CD4-positive, CD25-positive, alpha-beta regulatory T cell (primary cell): Measurements from ENCODE around the gene FOXL3. TPM values are rescaled to one million over a fixed set of nuclear protein-coding genes. Genes with fewer than 3 reads are reported as not detected.

ENCODE experiments used
- ATAC-seq, 2 donors: fragments of 150-1000 bp; cut with Tn5 transposase; one replicate each; pipeline ENCODE4 v1.10.0; 2021; ENCODE audit warnings: low read depth in 2 of 2, moderate number of reproducible peaks in 2 of 2, moderate library complexity in 1 of 2
- DNase-seq, 3 donors: peaks; one replicate each; pipeline versions ENCODE4 v3.0.0 to v3.0.0-alpha.2; 2012 to 2022; ENCODE audit warnings: mixed read lengths in 1 of 3
- H3K27ac ChIP-seq: one replicate; pipeline ENCODE4 v1.7.0; 2013; ENCODE audit warnings: mild to moderate bottlenecking, low read length; ENCODE audit not compliant: insufficient read depth, poor library complexity, severe bottlenecking
- H3K27me3 ChIP-seq: one replicate; pipeline ENCODE4 v1.7.0; 2013; ENCODE audit warnings: low read length; ENCODE audit not compliant: control insufficient read depth, insufficient read depth
- H3K36me3 ChIP-seq: one replicate; pipeline ENCODE4 v1.7.0; 2013; ENCODE audit warnings: mild to moderate bottlenecking, low read length, moderate library complexity; ENCODE audit not compliant: control insufficient read depth, insufficient read depth
- H3K4me1 ChIP-seq: 2 replicates; pipeline ENCODE4 v1.7.0; 2013; ENCODE audit warnings: mild to moderate bottlenecking, low read length; ENCODE audit not compliant: insufficient read depth, control insufficient read depth, poor library complexity, severe bottlenecking
- H3K4me3 ChIP-seq: one replicate; pipeline ENCODE4 v1.7.0; 2013; ENCODE audit warnings: low read depth, mild to moderate bottlenecking, low read length, moderate library complexity
- H3K9me3 ChIP-seq, 2 experiments: 1 replicate in 1 of 2; 2 replicates in 1 of 2; pipeline ENCODE4 v1.7.0; 2013; ENCODE audit warnings: low read length in 2 of 2, mild to moderate bottlenecking in 1 of 2, moderate library complexity in 1 of 2; ENCODE audit not compliant: control insufficient read depth in 2 of 2
- H3K27ac Mint-ChIP-seq, 3 donors: one replicate each; pipeline ENCODE4 v1.8.0; 2020 to 2022; ENCODE audit warnings: mild to moderate bottlenecking in 3 of 3, mixed read lengths in 3 of 3, moderate library complexity in 2 of 3
- H3K27me3 Mint-ChIP-seq: one replicate; pipeline ENCODE4 v1.8.0; 2022; ENCODE audit warnings: mild to moderate bottlenecking, mixed read lengths
- H3K36me3 Mint-ChIP-seq: one replicate; pipeline ENCODE4 v1.8.0; 2020; ENCODE audit warnings: mixed read lengths
- H3K4me1 Mint-ChIP-seq, 4 donors: one replicate each; pipeline ENCODE4 v1.8.0; 2020 to 2022; ENCODE audit warnings: mixed read lengths in 4 of 4, mild to moderate bottlenecking in 1 of 4
- H3K4me3 Mint-ChIP-seq, 4 donors: one replicate each; pipeline ENCODE4 v1.8.0; 2020 to 2022; ENCODE audit warnings: mild to moderate bottlenecking in 4 of 4, mixed read lengths in 4 of 4, moderate library complexity in 3 of 4
- H3K9me3 Mint-ChIP-seq, 7 donors: one replicate each; pipeline ENCODE4 v1.8.0; 2020 to 2022; ENCODE audit warnings: mixed read lengths in 7 of 7, mild to moderate bottlenecking in 3 of 7, moderate library complexity in 2 of 7
- polyA plus RNA-seq, 4 donors: library from polyadenylated mRNA; unstranded; fragments of 300-500 nt; fragmentation: Illumina TruSeq; gene quantifications; one replicate each; pipeline ENCODE4 v1.2.3, GENCODE V29; 2021
- total RNA-seq: library from RNA; stranded (reverse); gene quantifications from one replicate; pipeline ENCODE4 v1.2.3, GENCODE V29; 2022

The FOXL3 gene
- total and polyA plus RNA-seq, 5 donors from 2014 or later: not detected

DNA sequence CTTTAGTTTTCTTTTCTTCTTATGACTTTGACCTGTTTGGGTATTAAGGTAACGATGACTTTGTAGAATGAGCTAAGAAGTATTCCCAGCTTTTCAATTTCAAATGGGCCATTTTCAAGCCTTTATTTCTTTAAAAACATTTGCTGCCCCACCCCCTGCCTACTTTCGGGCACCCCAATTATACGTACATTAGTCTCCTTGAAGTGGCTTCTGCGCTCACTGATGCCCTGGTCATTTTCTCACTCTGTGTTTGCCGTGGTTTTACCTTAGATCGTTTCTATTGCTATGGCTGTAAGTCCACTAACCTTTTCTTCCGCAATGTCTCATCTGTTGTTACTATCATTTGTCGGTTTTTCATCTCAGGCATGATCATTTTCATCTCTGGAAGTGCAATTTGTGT is 24.9 kb downstream of the FOXL3 start:
- DNase-seq (no peak), ATAC-seq (no peak)
- H3K27ac ChIP-seq: no peak overlapping the region
- H3K36me3 ChIP-seq: no peaks in the 10 kb centered on the region
- no peak overlapping the region for H3K4me3 Mint-ChIP-seq
- no peaks in the 10 kb centered on the region for H3K9me3 ChIP-seq
- no peaks in the 10 kb centered on the region for H3K36me3 Mint-ChIP-seq
- H3K27me3 ChIP-seq: peaks cover 9% of the 10 kb centered on the region
- peak overlapping the region in 1 of 3 donors; percentile 7 for H3K27ac Mint-ChIP-seq
- peaks cover 0 to 3% (median 0%) of the 10 kb centered on the region in 7 donors for H3K9me3 Mint-ChIP-seq
- H3K4me1 Mint-ChIP-seq: no peaks in the 10 kb centered on the region
- peaks cover 36% of the 10 kb centered on the region for H3K27me3 Mint-ChIP-seq
- H3K4me3 ChIP-seq: no peak overlapping the region
- no peaks in the 10 kb centered on the region for H3K4me1 ChIP-seq

DNA sequence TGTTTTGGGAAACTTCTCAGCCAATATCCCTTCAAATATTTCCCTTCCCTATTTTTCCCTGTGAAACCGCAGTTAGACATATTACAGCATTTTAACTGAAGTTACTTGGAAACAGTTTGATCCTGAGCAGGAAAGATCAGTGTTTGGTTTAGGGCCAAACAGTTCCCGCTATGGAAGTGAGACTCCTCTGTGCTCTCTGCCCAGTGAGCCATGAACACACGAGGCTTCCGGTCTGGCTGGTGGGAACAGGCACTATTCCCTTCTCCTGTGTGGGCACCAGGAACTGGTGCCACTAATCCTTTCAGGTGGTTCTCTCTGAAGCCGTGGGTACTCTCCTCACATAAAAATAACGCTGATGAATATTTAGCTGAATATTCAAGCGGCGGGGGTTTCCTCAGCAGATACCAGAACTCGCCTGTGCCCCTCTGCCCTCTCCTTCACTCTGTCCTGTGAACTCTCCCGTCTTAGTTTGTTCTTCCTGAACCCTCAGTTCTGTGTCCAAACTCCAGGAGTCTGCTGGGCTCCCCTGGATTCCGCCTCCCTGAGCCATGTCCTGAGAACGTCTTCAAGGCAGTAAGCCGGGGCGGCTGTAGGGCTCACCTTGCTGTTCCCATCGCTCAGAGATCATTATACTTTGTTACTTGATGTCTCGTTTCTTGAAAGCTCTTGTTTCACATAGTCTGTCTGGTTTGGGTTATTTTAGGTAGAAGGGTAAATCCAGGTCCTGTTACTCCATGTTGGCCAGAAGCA is 25.7 kb downstream of the FOXL3 start:
- peaks cover 0 to 3% (median 0%) of the 10 kb centered on the region in 7 donors for H3K9me3 Mint-ChIP-seq
- H3K4me1 Mint-ChIP-seq: no peaks in the 10 kb centered on the region
- no peaks in the 10 kb centered on the region for H3K4me1 ChIP-seq
- no peak overlapping the region for H3K27ac Mint-ChIP-seq
- DNase-seq: no peak
- no peaks in the 10 kb centered on the region for H3K36me3 Mint-ChIP-seq
- H3K36me3 ChIP-seq: no peaks in the 10 kb centered on the region
- no peak overlapping the region for H3K4me3 ChIP-seq
- no peak for ATAC-seq
- peaks cover 38% of the 10 kb centered on the region for H3K27me3 Mint-ChIP-seq
- peak overlapping the region in 1 of 4 donors; percentile 2 for H3K4me3 Mint-ChIP-seq
- peaks cover 9% of the 10 kb centered on the region for H3K27me3 ChIP-seq
- no peaks in the 10 kb centered on the region for H3K9me3 ChIP-seq
- no peak overlapping the region for H3K27ac ChIP-seq

DNA sequence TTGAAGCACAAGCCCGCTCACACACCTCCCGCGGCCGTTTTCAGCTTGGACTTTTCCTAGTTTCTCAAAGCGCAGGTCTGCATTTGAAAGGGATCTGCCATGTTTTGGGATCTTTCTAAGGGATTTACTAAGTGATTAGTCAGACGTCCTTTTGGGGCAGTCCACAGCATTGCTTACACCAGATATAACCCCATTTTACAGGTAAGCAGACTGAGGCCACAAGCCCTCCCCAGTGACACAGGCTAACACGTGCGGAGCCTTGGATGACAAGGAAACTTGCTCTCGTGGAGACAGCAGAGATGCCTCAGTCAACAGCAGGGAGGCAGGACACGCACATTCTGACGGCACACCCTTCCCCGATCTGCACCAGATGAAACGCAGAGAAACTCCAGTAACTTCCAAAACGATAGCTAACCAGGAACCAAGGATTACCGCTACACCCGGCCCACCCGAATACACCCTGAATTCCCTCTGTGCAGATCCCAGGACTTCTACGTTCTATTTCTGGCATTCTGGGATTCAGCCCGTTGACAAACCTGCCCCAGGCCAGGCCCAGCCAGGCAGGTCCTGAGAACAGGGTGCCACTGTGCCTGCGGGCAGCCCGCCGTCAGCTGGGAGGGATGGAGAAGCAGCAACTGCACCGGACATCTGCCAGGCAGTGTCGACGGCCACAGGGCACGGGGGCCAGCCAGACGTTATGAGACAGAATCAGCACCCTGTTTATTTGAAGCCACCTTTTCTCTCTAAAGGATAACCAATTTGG is 27.9 kb downstream of the FOXL3 start:
- Histone ChIP-seq H3K36me3 (no peaks in the 10 kb centered on the region), H3K4me3 (no peak overlapping the region), H3K27ac (no peak overlapping the region), H3K4me1 (no peaks in the 10 kb centered on the region), H3K9me3 (no peaks in the 10 kb centered on the region), H3K27me3 (peaks cover 9% of the 10 kb centered on the region)
- H3K36me3 Mint-ChIP-seq: no peaks in the 10 kb centered on the region
- H3K4me1 Mint-ChIP-seq: peaks cover 0 to 2% (median 0%) of the 10 kb centered on the region in 4 donors
- H3K27ac Mint-ChIP-seq: no peak overlapping the region
- peaks cover 0 to 3% (median 0%) of the 10 kb centered on the region in 7 donors for H3K9me3 Mint-ChIP-seq
- peaks cover 29% of the 10 kb centered on the region for H3K27me3 Mint-ChIP-seq
- DNase-seq (no peak), ATAC-seq (no peak)
- H3K4me3 Mint-ChIP-seq: no peak overlapping the region

DNA sequence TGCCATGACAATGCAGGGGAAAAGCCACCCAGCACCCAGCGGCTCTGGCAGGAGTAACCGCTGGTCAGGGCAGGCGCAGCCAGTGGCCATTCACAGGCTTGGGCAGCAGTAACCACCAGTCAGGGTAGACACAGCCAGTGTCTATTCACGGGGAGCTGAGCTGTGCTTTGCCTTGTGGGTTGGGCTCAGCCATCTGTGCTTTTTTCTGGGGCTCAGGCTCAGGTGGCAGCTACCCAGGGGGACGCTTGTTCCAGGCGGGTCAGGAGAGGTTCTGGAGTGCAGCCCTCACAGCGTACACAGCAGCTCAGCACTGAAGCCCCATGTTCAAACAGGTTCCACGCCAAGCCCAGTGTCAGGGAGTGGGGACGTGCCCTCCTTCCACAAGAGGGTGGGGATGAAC is 28.5 kb downstream of the FOXL3 start:
- Mint-ChIP-seq H3K4me3 (no peak overlapping the region), H3K36me3 (no peaks in the 10 kb centered on the region), H3K27ac (no peak overlapping the region), H3K27me3 (peaks cover 22% of the 10 kb centered on the region), H3K4me1 (peaks cover 0 to 2% (median 0%) of the 10 kb centered on the region in 4 donors), H3K9me3 (peaks cover 0 to 3% (median 0%) of the 10 kb centered on the region in 7 donors)
- Histone ChIP-seq H3K27ac (no peak overlapping the region), H3K27me3 (peaks cover 9% of the 10 kb centered on the region), H3K4me1 (no peaks in the 10 kb centered on the region), H3K36me3 (no peaks in the 10 kb centered on the region), H3K4me3 (no peak overlapping the region), H3K9me3 (no peaks in the 10 kb centered on the region)
- ATAC-seq (no peak), DNase-seq (no peak)

DNA sequence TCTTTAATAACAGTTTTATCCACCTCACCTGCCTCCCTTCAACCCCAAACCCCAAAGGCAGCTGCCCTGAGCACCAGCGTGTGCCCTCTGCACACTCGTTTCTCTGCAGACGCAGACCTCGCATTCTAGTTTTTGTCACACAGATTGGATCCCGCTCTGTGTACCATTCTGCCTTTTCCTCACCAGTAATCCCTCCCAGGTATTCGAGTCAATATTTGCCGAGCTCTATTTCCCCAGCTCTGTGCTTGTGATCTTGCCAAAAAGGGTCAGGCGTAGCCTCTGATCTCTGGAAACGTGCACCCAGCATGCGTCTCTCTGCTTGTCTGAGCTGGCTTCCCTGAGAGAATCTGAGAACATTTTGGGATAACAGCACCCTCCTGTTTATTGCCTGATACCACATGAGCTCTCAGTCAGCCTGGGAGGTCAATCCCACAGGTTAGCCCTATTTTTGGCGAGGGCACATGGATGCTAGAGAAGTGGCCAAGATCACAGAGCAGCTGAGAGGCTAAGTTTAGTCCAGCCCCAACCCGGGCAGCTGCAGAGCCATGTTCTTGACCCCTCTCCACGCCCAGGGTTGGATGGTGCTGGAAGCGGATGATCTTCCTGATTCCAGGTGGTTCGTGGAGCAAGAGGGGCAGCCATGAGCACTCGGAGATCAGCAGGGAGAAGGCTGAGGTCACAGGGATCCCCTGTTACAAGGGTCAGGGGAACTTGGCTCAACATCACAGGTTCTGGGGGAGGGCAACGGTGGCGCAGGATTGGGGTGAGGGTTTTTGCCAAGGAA is 29.1 kb downstream of the FOXL3 start:
- no peak overlapping the region for H3K4me3 ChIP-seq
- H3K27me3 ChIP-seq: peaks cover 9% of the 10 kb centered on the region
- H3K4me1 ChIP-seq: no peaks in the 10 kb centered on the region
- ATAC-seq: no peak
- H3K4me3 Mint-ChIP-seq: no peak overlapping the region
- DNase-seq: no peak
- peaks cover 0 to 2% (median 0%) of the 10 kb centered on the region in 4 donors for H3K4me1 Mint-ChIP-seq
- H3K27me3 Mint-ChIP-seq: peaks cover 22% of the 10 kb centered on the region
- no peaks in the 10 kb centered on the region for H3K9me3 ChIP-seq
- H3K27ac Mint-ChIP-seq: peak overlapping the region in 1 of 3 donors; percentile 60
- H3K36me3 Mint-ChIP-seq: no peaks in the 10 kb centered on the region
- H3K27ac ChIP-seq: no peak overlapping the region
- H3K9me3 Mint-ChIP-seq: peaks cover 0 to 3% (median 0%) of the 10 kb centered on the region in 7 donors
- no peaks in the 10 kb centered on the region for H3K36me3 ChIP-seq

DNA sequence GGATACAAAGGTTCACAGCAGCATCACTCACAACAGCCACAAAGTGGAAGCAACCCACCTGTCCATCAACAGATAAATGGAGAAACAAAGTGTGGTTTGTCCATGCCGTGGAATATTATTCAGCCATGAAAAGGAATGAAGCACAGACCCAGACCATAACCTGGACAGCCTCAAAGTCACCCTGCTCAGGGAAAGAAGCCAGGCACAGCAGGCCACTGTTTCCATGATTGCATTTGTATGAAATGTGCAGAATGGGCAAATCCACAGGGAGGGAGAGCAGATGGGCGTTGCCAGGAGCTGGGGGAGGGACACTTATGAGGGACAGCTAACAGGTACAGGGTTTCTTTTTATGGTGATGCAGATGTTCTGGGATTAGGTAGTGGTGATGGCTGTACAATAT is 30.3 kb downstream of the FOXL3 start:
- H3K4me3 ChIP-seq: no peak overlapping the region
- Mint-ChIP-seq H3K36me3 (no peaks in the 10 kb centered on the region), H3K27ac (no peak overlapping the region), H3K4me3 (no peak overlapping the region), H3K27me3 (peaks cover 19% of the 10 kb centered on the region), H3K4me1 (peaks cover 0 to 2% (median 0%) of the 10 kb centered on the region in 4 donors), H3K9me3 (peaks cover 0 to 3% (median 0%) of the 10 kb centered on the region in 7 donors)
- no peak overlapping the region for H3K27ac ChIP-seq
- H3K36me3 ChIP-seq: no peaks in the 10 kb centered on the region
- DNase-seq (no peak), ATAC-seq (no peak)
- peaks cover 6% of the 10 kb centered on the region for H3K27me3 ChIP-seq
- no peaks in the 10 kb centered on the region for H3K4me1 ChIP-seq
- no peaks in the 10 kb centered on the region for H3K9me3 ChIP-seq

DNA sequence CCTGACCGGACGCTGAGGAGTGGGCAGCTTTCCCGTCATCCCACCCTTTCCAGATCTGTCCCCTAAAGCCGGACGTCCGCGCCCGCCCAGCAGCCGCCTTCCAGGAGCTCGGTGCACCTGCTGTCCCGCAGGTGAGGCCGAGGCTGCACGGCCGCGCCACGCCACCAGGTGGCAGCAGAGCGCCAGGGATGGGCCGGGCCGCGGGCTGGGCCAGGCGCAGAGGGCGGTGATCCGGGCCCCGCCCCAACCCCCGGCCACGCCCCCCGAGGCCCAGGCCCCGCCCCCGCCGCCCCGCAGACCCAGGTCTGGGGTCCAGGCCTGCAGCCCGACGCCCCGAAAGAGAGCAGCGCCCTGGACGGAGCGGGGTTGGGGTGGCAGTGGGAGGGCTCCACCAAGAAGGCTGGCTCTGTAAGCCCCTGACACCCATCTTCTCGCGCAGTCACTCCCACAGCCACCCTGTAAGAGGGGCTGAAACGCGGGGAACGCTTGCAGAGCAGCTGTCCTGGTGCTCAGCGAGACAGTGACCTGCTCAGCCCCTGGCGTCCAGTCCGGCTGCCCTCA is 32.2 kb downstream of the FOXL3 start:
- H3K9me3 Mint-ChIP-seq: peaks cover 0 to 2% (median 0%) of the 10 kb centered on the region in 7 donors
- no peak overlapping the region for H3K4me3 ChIP-seq
- H3K36me3 Mint-ChIP-seq: no peaks in the 10 kb centered on the region
- DNase-seq (peak; percentile 62 to 83 (median 75)), ATAC-seq (peak; percentile 96 to 98)
- H3K27ac Mint-ChIP-seq: peak overlapping the region in 1 of 3 donors; percentile 69
- H3K36me3 ChIP-seq: no peaks in the 10 kb centered on the region
- peak overlapping the region in 1 of 4 donors; percentile 59 for H3K4me3 Mint-ChIP-seq
- H3K4me1 ChIP-seq: no peaks in the 10 kb centered on the region
- H3K27me3 Mint-ChIP-seq: peaks cover 15% of the 10 kb centered on the region
- no peak overlapping the region for H3K27ac ChIP-seq
- no peaks in the 10 kb centered on the region for H3K9me3 ChIP-seq
- H3K4me1 Mint-ChIP-seq: peaks cover 0 to 2% (median 0%) of the 10 kb centered on the region in 4 donors
- H3K27me3 ChIP-seq: peaks cover 4% of the 10 kb centered on the region
